Measurements from ENCODE around the gene COL28A1.
A peak's percentile ranks its signal among the peaks of the same experiment; 100 is the strongest.

Gene COL28A1

GRCh38 chr7:7529328-7529727 lies 6.3 kb downstream of the COL28A1 start:
- DNase-seq (ENCODE audit: low spot score), result no peak
- TF ChIP-seq CTCF (IDR thresholded peaks at IDR 0.05; ENCODE audit: extremely low read depth, insufficient read depth, missing control alignments), result no peak
- in situ Hi-C loops (cut with MboI; ENCODE audit: low pct_unique_long_range_greater_than_20kb, low sequenced_read_pairs, unreplicated experiment), result no loop called here

GRCh38 chr7:7527047-7527446 lies 8.6 kb downstream of the COL28A1 start:
- in situ Hi-C loops (cut with MboI; ENCODE audit: low pct_unique_long_range_greater_than_20kb, low sequenced_read_pairs, unreplicated experiment), result no loop called here
- TF ChIP-seq CTCF (IDR thresholded peaks at IDR 0.05; ENCODE audit: extremely low read depth, insufficient read depth, missing control alignments), result no peak

DNA sequence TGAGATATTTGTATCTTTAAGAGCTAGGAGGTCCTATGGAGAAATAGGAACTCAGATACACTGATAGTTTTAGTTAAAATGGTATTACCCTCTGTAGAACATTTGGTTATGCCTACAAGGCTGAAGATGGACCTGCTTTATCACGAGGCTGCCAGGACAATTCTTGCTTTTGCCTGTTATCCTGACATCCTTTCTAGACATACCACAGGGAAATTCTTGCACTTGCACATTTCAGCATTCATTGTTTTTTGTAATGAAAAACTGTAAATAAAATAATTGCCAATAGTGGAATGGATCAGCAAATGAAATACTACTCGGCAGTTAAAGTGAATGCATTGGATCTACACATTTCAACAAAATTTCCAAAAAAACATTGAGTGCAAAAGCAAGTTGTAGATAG lies 9.7 kb downstream of the COL28A1 start:
- TF ChIP-seq CTCF (IDR thresholded peaks at IDR 0.05; ENCODE audit: extremely low read depth, insufficient read depth, missing control alignments), result no peak
- in situ Hi-C loops (cut with MboI; ENCODE audit: low pct_unique_long_range_greater_than_20kb, low sequenced_read_pairs, unreplicated experiment), result no loop called here

More at GRCh38 chr7:7527047-7527446, 8.6 kb downstream of the COL28A1 start:
- DNase-seq (ENCODE audit: low spot score), result no peak

DNA sequence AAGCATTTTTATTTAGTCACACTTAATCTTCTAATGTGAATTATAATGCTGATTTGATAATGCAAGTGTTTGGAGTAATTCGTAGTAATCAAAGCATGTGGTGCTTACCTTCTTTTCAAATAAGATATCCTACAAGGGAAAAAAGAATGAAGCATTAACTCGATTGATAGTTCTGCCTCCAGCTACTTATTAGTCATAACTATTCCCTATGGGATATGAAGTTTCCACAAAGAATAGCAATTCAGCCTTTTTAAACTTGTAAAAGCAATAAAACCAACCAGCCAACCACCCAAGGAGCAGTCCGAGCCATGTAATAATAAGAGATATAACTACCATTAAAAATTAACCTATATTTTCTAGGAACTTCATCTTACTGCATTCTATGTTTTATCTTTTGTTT lies 11.6 kb downstream of the COL28A1 start:
- no peak for TF ChIP-seq CTCF (IDR thresholded peaks at IDR 0.05; ENCODE audit: extremely low read depth, insufficient read depth, missing control alignments)
- in situ Hi-C loops (cut with MboI; ENCODE audit: low pct_unique_long_range_greater_than_20kb, low sequenced_read_pairs, unreplicated experiment), result no loop called here
- DNase-seq (ENCODE audit: low spot score), result no peak

More for the DNA sequence above, 9.7 kb downstream of the COL28A1 start:
- DNase-seq (ENCODE audit: low spot score), result no peak

DNA sequence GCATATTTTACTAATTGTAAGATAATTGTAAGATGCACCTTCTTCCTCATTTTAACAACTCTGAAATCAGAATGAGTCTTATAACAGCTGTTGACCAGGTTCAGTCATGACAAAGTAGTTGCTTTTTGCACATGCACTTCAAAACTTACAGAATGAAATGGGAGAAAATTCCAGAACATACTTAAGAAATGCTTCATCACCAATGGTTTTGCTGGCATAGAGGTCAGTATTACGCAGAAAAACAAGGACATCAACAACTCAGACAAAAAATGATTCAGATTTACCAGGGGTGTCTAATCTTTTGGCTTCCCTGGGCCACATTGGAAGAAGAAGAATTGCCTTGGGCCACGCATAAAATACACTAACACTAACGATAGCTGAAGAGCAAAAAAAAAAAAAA lies 13.3 kb downstream of the COL28A1 start:
- DNase-seq (ENCODE audit: low spot score), result no peak
- no peak for TF ChIP-seq CTCF (IDR thresholded peaks at IDR 0.05; ENCODE audit: extremely low read depth, insufficient read depth, missing control alignments)
- in situ Hi-C loops (cut with MboI; ENCODE audit: low pct_unique_long_range_greater_than_20kb, low sequenced_read_pairs, unreplicated experiment), result no loop called here

DNA sequence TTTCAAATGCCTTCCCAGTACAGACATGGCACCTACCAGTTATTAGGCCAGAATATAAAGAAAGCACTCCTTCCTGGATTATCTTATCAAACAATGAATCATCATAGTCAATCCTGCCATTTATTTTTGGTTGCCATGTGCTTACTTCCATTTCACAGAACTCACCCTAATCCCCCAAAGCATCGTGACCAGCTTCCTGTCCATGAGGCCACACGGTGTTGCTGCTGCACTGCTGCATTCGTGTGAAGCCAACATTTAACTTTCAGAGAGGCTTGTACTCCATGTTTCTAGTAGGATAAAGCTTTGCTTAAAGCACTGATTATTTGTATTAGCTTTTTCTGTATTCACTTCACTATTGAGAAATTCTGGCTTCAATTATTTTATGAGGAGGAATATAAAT lies 14.4 kb downstream of the COL28A1 start:
- in situ Hi-C loops (cut with MboI; ENCODE audit: low pct_unique_long_range_greater_than_20kb, low sequenced_read_pairs, unreplicated experiment), result no loop called here
- peak; percentile 18 for TF ChIP-seq CTCF (IDR thresholded peaks at IDR 0.05; ENCODE audit: extremely low read depth, insufficient read depth, missing control alignments)
- DNase-seq (ENCODE audit: low spot score), result no peak

GRCh38 chr7:7519528-7519927 lies 16.1 kb downstream of the COL28A1 start:
- no peak for TF ChIP-seq CTCF (IDR thresholded peaks at IDR 0.05; ENCODE audit: extremely low read depth, insufficient read depth, missing control alignments)
- no peak for DNase-seq (ENCODE audit: low spot score)
- in situ Hi-C loops (cut with MboI; ENCODE audit: low pct_unique_long_range_greater_than_20kb, low sequenced_read_pairs, unreplicated experiment), result no loop called here

All from GM13977 (cell line).